Small intestine (tissue), 7 donors: ENCODE measurements around the gene ADIPOR2. TPM values are rescaled to one million over a fixed set of nuclear protein-coding genes. Genes with fewer than 3 reads are reported as not detected.
A peak's percentile ranks its signal among the peaks of the same experiment; 100 is the strongest.

ENCODE experiments used
- DNase-seq, 2 donors: peaks; one replicate each; pipeline versions ENCODE4 v3.0.0 to v3.0.0-alpha.2; 2013
- FAIRE-seq: peaks from 2 replicates; lab custom pipeline; 2012; peaks lifted over from hg19 to GRCh38; lab: Jason Lieb, UNC
- H3K27ac ChIP-seq, 3 donors: one replicate each; pipeline ENCODE4 v1.5.1; 2013; ENCODE audit warnings: low read length in 2 of 3, mild to moderate bottlenecking in 2 of 3, control low read depth in 1 of 3, inconsistent platforms in 1 of 3, low read depth in 1 of 3, moderate library complexity in 1 of 3
- H3K27me3 ChIP-seq, 3 donors: one replicate each; pipeline ENCODE4 v1.6.1; 2013; ENCODE audit warnings: low read length in 3 of 3, inconsistent platforms in 1 of 3; ENCODE audit not compliant: control insufficient read depth in 3 of 3, insufficient read depth in 3 of 3
- H3K36me3 ChIP-seq, 3 donors: one replicate each; pipeline ENCODE4 v1.6.1; 2013; ENCODE audit warnings: low read length in 3 of 3, inconsistent platforms in 1 of 3, low read depth in 1 of 3, mild to moderate bottlenecking in 1 of 3, moderate library complexity in 1 of 3; ENCODE audit not compliant: control insufficient read depth in 3 of 3, insufficient read depth in 2 of 3
- H3K4me1 ChIP-seq, 3 donors: one replicate each; pipeline ENCODE4 v1.6.1; 2013; ENCODE audit warnings: low read length in 2 of 3, inconsistent platforms in 1 of 3, low read depth in 1 of 3, mild to moderate bottlenecking in 1 of 3, moderate library complexity in 1 of 3; ENCODE audit not compliant: control insufficient read depth in 3 of 3, insufficient read depth in 2 of 3
- H3K4me3 ChIP-seq, 3 donors: one replicate each; pipeline ENCODE4 v1.5.1; 2013; ENCODE audit warnings: low read length in 3 of 3, control low read depth in 1 of 3, inconsistent platforms in 1 of 3, low read depth in 1 of 3, mild to moderate bottlenecking in 1 of 3, moderate library complexity in 1 of 3
- H3K9me3 ChIP-seq, 2 donors: one replicate each; pipeline ENCODE4 v1.6.1; 2013; ENCODE audit warnings: low read depth in 1 of 2, low read length in 1 of 2; ENCODE audit not compliant: control insufficient read depth in 2 of 2, insufficient read depth in 1 of 2
- WGBS, 3 donors: extraction: QIAGEN DNeasy Blood & Tissue Kit; methylation state at CpG; one replicate each; pipeline ENCODE4 v1.1.7; 2013; 5-methylcytosine and 5-hydroxymethylcytosine counted together
- polyA plus RNA-seq, 4 donors: library from polyadenylated mRNA; stranded (reverse) in 3 of 4; unstranded in 1 of 4; fragments of 200-250 nt in 3 of 4; fragments of 120-200 nt in 1 of 4; gene quantifications; one replicate each; pipeline versions ENCODE4 v1.2.1 to v1.2.3, GENCODE V29; 2013
- donor health status: healthy with polysubstance abuse.
- donor health status: control.
- donor health status: control.
- donor health status: Bipolar disorder and iron deficiency.
- donor health status: healthy.

Gene ADIPOR2
- polyA plus RNA-seq, 4 donors = 35.6 to 57.3 (median 48.9) TPM

DNA sequence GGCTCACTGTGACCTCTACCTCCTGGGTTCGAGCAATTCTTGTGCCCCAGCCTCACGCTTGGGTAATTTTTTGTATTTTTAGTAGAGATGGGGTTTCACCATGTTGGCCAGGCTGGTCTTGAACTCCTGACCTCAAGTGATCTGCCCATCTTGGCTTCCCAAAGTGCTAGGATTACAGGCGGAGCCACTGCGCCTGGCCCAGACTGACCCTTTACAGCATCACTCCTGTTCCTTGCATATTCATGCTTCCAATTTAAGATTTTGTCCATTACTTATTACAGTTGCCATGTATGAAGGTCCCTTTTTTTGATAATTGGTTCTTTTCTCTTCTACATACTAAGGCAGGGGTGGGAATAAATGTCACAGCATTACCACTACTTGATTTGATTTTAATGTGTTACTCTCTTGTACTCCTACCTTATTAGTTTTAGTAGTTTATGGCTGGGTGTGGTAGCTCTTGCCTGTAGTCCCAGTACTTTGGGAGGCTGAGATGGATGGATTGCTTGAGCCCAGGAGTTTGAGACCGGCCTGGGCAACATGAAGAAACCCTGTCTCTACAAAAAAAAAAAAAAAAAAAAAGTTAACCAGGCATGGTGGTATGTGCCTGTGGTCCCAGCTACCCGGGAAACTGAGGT lies 46.9 kb downstream of the ADIPOR2 start:
- Histone ChIP-seq H3K36me3 (no peaks in the 10 kb centered on the region), H3K9me3 (no peaks in the 10 kb centered on the region), H3K27ac (no peak overlapping the region), H3K4me1 (peaks cover 0 to 6% (median 3%) of the 10 kb centered on the region in 3 donors), H3K4me3 (no peak overlapping the region), H3K27me3 (no peaks in the 10 kb centered on the region)
- DNase-seq (no peak), FAIRE-seq (no peak)
- 84 to 86% (median 86%) methylated on average over 6 of the region's 6 CpGs for WGBS, 3 donors

DNA sequence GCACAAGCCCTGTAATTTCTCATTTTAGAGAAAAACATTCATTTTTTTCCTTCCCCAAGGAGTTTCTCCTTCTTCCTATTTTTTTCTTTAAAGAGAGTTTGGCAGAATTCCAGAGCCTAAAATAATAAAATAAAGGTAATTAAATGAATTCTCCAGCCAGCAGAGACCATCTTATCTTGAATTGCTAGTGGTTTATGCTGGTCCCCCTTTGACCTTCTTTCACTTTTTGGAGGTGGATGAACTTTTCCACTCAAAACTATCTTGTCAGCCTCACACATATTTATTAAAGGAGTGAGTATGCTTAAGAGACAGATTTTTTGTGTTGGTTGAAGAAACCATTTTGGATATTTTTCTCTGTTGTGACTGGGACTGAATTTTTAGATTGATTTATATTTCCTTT lies 47.6 kb downstream of the ADIPOR2 start:
- no peaks in the 10 kb centered on the region for H3K36me3 ChIP-seq
- H3K27me3 ChIP-seq = no peaks in the 10 kb centered on the region
- DNase-seq (no peak), FAIRE-seq (no peak)
- no peak overlapping the region for H3K27ac ChIP-seq
- H3K4me1 ChIP-seq = peaks cover 0 to 6% (median 3%) of the 10 kb centered on the region in 3 donors
- no peaks in the 10 kb centered on the region for H3K9me3 ChIP-seq
- H3K4me3 ChIP-seq = no peak overlapping the region

- Histone ChIP-seq H3K4me1 (peaks cover 0 to 6% (median 3%) of the 10 kb centered on the region in 3 donors), H3K27ac (no peak overlapping the region)
- 97 to 100% (median 98%) methylated on average over 1 of the region's 1 CpG for WGBS, 3 donors
Observed at GRCh38 chr12:1739368-1739767, 48.5 kb downstream of the ADIPOR2 start.

GRCh38 chr12:1740161-1740948 lies 49.5 kb downstream of the ADIPOR2 start:
- Histone ChIP-seq H3K27me3 (no peaks in the 10 kb centered on the region), H3K27ac (peak overlapping the region in 1 of 3 donors; percentile 20), H3K9me3 (no peaks in the 10 kb centered on the region), H3K4me3 (no peak overlapping the region), H3K36me3 (peaks cover 0 to 4% (median 3%) of the 10 kb centered on the region in 3 donors), H3K4me1 (peaks cover 0 to 6% (median 3%) of the 10 kb centered on the region in 3 donors)
- WGBS, 3 donors = 22 to 52% (median 32%) methylated on average over 5 of the region's 5 CpGs
- peak in 1 of 2 donors; percentile 32 for DNase-seq
- FAIRE-seq = no peak

More at GRCh38 chr12:1739368-1739767, 48.5 kb downstream of the ADIPOR2 start:
- no peaks in the 10 kb centered on the region for H3K27me3 ChIP-seq
- peaks cover 0 to 3% (median 0%) of the 10 kb centered on the region in 3 donors for H3K36me3 ChIP-seq
- DNase-seq (no peak), FAIRE-seq (no peak)
- H3K9me3 ChIP-seq = no peaks in the 10 kb centered on the region
- H3K4me3 ChIP-seq = no peak overlapping the region

DNA sequence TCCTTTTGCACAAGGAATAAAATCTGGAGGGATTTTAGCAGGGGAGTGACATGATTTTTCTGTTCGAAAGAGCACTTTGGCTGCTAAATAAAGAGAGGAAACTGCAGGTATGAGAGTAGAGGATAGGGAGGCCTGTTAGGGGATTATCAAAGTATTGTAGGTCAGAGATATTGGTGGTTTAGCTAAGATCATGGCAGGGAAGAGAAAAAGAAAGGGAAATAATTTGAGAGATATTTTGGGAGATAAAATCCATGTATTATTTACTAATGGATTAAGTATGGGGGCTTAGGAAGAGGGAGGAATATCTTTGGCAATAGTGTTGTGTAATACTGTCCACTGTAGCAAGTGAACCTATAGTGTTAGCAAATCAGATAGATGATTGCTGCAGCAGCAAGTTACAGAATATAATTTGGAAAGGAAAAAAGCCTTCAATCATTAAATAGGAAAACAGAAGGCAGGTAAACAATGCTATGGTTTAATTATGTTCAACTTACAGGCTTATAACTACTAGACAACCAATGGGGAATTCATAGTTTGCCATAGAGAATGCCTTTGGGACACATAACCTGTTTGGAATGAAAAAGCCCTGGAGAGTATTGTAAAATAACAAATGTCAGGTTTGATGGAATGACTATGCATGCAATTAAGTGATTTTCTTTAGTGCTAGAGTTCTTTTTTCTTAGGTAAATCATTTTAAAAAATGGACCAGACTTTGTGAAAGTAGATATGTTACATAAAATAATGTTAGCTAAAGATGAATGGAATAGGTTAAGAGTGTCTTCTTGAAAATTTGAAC lies 50.5 kb downstream of the ADIPOR2 start:
- H3K9me3 ChIP-seq = no peaks in the 10 kb centered on the region
- H3K27ac ChIP-seq = peak overlapping the region in 1 of 3 donors; percentile 20
- WGBS, 3 donors = 0 to 39% (median 32%) methylated on average over 1 of the region's 1 CpG
- no peaks in the 10 kb centered on the region for H3K27me3 ChIP-seq
- no peak overlapping the region for H3K4me3 ChIP-seq
- H3K4me1 ChIP-seq = peaks cover 0 to 6% (median 3%) of the 10 kb centered on the region in 3 donors
- no peak for FAIRE-seq
- DNase-seq = no peak
- H3K36me3 ChIP-seq = peaks cover 0 to 4% (median 3%) of the 10 kb centered on the region in 3 donors

- Histone ChIP-seq H3K9me3 (peaks cover 0 to 21% of the 10 kb centered on the region in 2 donors), H3K27me3 (no peaks in the 10 kb centered on the region), H3K4me1 (peaks cover 0 to 4% (median 3%) of the 10 kb centered on the region in 3 donors), H3K4me3 (no peak overlapping the region), H3K27ac (no peak overlapping the region), H3K36me3 (peaks cover 0 to 10% (median 3%) of the 10 kb centered on the region in 3 donors)
- FAIRE-seq (no peak), DNase-seq (no peak)
- WGBS, 3 donors = 97 to 99% (median 98%) methylated on average over 2 of the region's 2 CpGs
Observed at GRCh38 chr12:1744932-1745331, 54.1 kb downstream of the ADIPOR2 start.

DNA sequence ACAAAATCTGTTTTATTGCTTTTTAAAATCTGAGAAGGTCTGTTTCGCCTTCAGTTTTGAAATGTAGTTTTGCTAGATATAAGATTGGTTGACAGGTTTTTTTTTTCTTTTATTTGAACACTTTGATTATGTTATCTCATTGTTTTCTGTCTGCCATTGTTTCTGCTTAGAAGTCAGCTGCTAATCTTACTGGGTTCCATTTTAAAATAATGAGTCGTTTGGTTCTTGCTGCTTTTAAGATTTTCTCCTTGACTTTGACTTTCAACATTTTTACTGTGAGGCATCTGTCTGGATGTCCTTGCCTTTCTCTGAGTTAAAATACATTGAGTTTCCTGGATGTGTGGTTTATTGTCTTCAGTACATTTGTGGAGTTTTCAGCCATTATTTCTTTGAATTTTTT lies 56.7 kb downstream of the ADIPOR2 start:
- no peak overlapping the region for H3K27ac ChIP-seq
- peaks cover 0 to 21% of the 10 kb centered on the region in 2 donors for H3K9me3 ChIP-seq
- no peaks in the 10 kb centered on the region for H3K4me1 ChIP-seq
- FAIRE-seq (no peak), DNase-seq (no peak)
- peaks cover 0 to 10% (median 3%) of the 10 kb centered on the region in 3 donors for H3K36me3 ChIP-seq
- 95 to 99% (median 96%) methylated on average over 2 of the region's 2 CpGs for WGBS, 3 donors
- H3K4me3 ChIP-seq = no peak overlapping the region
- H3K27me3 ChIP-seq = no peaks in the 10 kb centered on the region

- 93 to 98% (median 98%) methylated on average over 5 of the region's 5 CpGs for WGBS, 3 donors
- Histone ChIP-seq H3K4me1 (no peaks in the 10 kb centered on the region), H3K27me3 (no peaks in the 10 kb centered on the region), H3K9me3 (peaks cover 0 to 21% of the 10 kb centered on the region in 2 donors), H3K36me3 (peaks cover 0 to 10% (median 3%) of the 10 kb centered on the region in 3 donors), H3K27ac (no peak overlapping the region), H3K4me3 (no peak overlapping the region)
- no peak for DNase-seq
- FAIRE-seq = no peak
Observed at GRCh38 chr12:1749019-1749418, 58.1 kb downstream of the ADIPOR2 start.
